Nephron (organoid): ENCODE measurements around the gene TMBIM4.

ENCODE experiments used
- H3K27ac Mint-ChIP-seq, 3 experiments: 2 replicates each; pipeline ENCODE4 v1.8.0; 2020; ENCODE audit warnings: mixed read lengths in 3 of 3, mild to moderate bottlenecking in 2 of 3, moderate library complexity in 1 of 3
- H3K27me3 Mint-ChIP-seq: 2 replicates; pipeline ENCODE4 v1.8.0; 2021; ENCODE audit warnings: low read depth, mild to moderate bottlenecking, moderate library complexity, mixed read lengths
- H3K36me3 Mint-ChIP-seq: 2 replicates; pipeline ENCODE4 v1.8.0; 2020; ENCODE audit warnings: low read depth, mixed read lengths
- H3K4me1 Mint-ChIP-seq: 2 replicates; pipeline ENCODE4 v1.8.0; 2020; ENCODE audit warnings: mixed read lengths
- H3K4me3 Mint-ChIP-seq, 3 experiments: 2 replicates each; pipeline ENCODE4 v1.8.0; 2020; ENCODE audit warnings: mild to moderate bottlenecking in 3 of 3, mixed read lengths in 3 of 3, moderate library complexity in 2 of 3
- H3K9me3 Mint-ChIP-seq: 2 replicates; pipeline ENCODE4 v1.8.0; 2020; ENCODE audit warnings: mixed read lengths
- CTCF ChIP-seq, 3 experiments: fragments of 200-600 bp; sonication (generic); IDR thresholded peaks; one replicate each; pipeline ENCODE4 v1.5.0; 2021; ENCODE audit warnings: antibody characterized with exemption in 3 of 3; ENCODE audit not compliant: unreplicated experiment in 3 of 3

Gene TMBIM4

GRCh38 chr12:66203820-66204219 lies 34.0 kb upstream of the TMBIM4 start:
- Mint-ChIP-seq H3K27ac (no peak overlapping the region), H3K4me1 (no peaks in the 10 kb centered on the region), H3K4me3 (no peak overlapping the region), H3K27me3 (peaks cover 4% of the 10 kb centered on the region), H3K36me3 (no peaks in the 10 kb centered on the region), H3K9me3 (peaks cover 5% of the 10 kb centered on the region)
- TF ChIP-seq CTCF (IDR thresholded peaks at IDR 0.05; ENCODE audit: unreplicated experiment in 3 of 3), result no peak

- Mint-ChIP-seq H3K27ac (no peak overlapping the region), H3K36me3 (no peaks in the 10 kb centered on the region), H3K27me3 (peaks cover 4% of the 10 kb centered on the region), H3K4me1 (peaks cover 9% of the 10 kb centered on the region), H3K9me3 (no peaks in the 10 kb centered on the region), H3K4me3 (no peak overlapping the region)
- no peak for TF ChIP-seq CTCF (IDR thresholded peaks at IDR 0.05; ENCODE audit: unreplicated experiment in 3 of 3)
These were observed 30.2 kb upstream of the TMBIM4 start for GRCh38 chr12:66199831-66200509.

GRCh38 chr12:66199141-66199540 lies 29.3 kb upstream of the TMBIM4 start:
- no peaks in the 10 kb centered on the region for H3K9me3 Mint-ChIP-seq
- H3K27me3 Mint-ChIP-seq, result peaks cover 6% of the 10 kb centered on the region
- no peak overlapping the region for H3K4me3 Mint-ChIP-seq
- peaks cover 9% of the 10 kb centered on the region for H3K4me1 Mint-ChIP-seq
- H3K36me3 Mint-ChIP-seq, result no peaks in the 10 kb centered on the region
- H3K27ac Mint-ChIP-seq, result no peak overlapping the region
- TF ChIP-seq CTCF (IDR thresholded peaks at IDR 0.05; ENCODE audit: unreplicated experiment in 3 of 3), result no peak

- no peaks in the 10 kb centered on the region for H3K9me3 Mint-ChIP-seq
- H3K4me1 Mint-ChIP-seq, result peaks cover 9% of the 10 kb centered on the region
- H3K36me3 Mint-ChIP-seq, result no peaks in the 10 kb centered on the region
These were observed 27.7 kb upstream of the TMBIM4 start for GRCh38 chr12:66197495-66197921.

GRCh38 chr12:66196806-66197205 lies 27.0 kb upstream of the TMBIM4 start:
- H3K27me3 Mint-ChIP-seq, result peaks cover 4% of the 10 kb centered on the region
- no peak for TF ChIP-seq CTCF (IDR thresholded peaks at IDR 0.05; ENCODE audit: unreplicated experiment in 3 of 3)
- H3K27ac Mint-ChIP-seq, result peak overlapping the region in 1 of 3 experiments; percentile 24
- H3K36me3 Mint-ChIP-seq, result no peaks in the 10 kb centered on the region
- H3K4me1 Mint-ChIP-seq, result peaks cover 9% of the 10 kb centered on the region
- no peaks in the 10 kb centered on the region for H3K9me3 Mint-ChIP-seq
- no peak overlapping the region for H3K4me3 Mint-ChIP-seq

More at GRCh38 chr12:66197495-66197921, 27.7 kb upstream of the TMBIM4 start:
- Mint-ChIP-seq H3K27ac (peak overlapping the region in 1 of 3 experiments; percentile 24), H3K4me3 (no peak overlapping the region), H3K27me3 (peaks cover 7% of the 10 kb centered on the region)
- TF ChIP-seq CTCF (IDR thresholded peaks at IDR 0.05; ENCODE audit: unreplicated experiment in 3 of 3), result no peak

GRCh38 chr12:66195242-66195641 lies 25.4 kb upstream of the TMBIM4 start:
- H3K9me3 Mint-ChIP-seq, result no peaks in the 10 kb centered on the region
- no peak overlapping the region for H3K4me3 Mint-ChIP-seq
- H3K36me3 Mint-ChIP-seq, result no peaks in the 10 kb centered on the region
- peaks cover 7% of the 10 kb centered on the region for H3K27me3 Mint-ChIP-seq
- H3K4me1 Mint-ChIP-seq, result peaks cover 9% of the 10 kb centered on the region
- TF ChIP-seq CTCF (IDR thresholded peaks at IDR 0.05; ENCODE audit: unreplicated experiment in 3 of 3), result no peak
- H3K27ac Mint-ChIP-seq, result no peak overlapping the region
